Tibial artery (tissue), 4 donors: ENCODE data around the gene NOG.

Experiments used
- DNase-seq, 2 donors: peaks; one replicate each; pipeline ENCODE4 v3.0.0-alpha.2; 2019
- H3K27ac ChIP-seq, 2 donors: fragments of 200-600 bp; sonication (generic) in 1 of 2; 1 replicate in 1 of 2; 2 replicates in 1 of 2; pipeline ENCODE4 v1.5.1; 2018 to 2019; ENCODE audit warnings: mild to moderate bottlenecking in 1 of 2
- H3K27me3 ChIP-seq, 2 donors: fragments of 200-600 bp; sonication (generic) in 1 of 2; one replicate each; pipeline versions ENCODE4 v1.5.1 to v1.6.0; 2016 to 2019
- H3K36me3 ChIP-seq, 3 donors: fragments of 200-600 bp; sonication (generic) in 2 of 3; one replicate each; pipeline ENCODE4 v1.5.1; 2016 to 2019; ENCODE audit warnings: mild to moderate bottlenecking in 2 of 3
- H3K4me1 ChIP-seq, 4 donors: fragments of 200-600 bp; sonication (generic) in 2 of 4; 1 replicate in 3 of 4; 2 replicates in 1 of 4; pipeline ENCODE4 v1.5.1; 2016 to 2019
- H3K4me3 ChIP-seq, 2 donors: fragments of 200-600 bp; sonication (generic) in 1 of 2; 1 replicate in 1 of 2; 2 replicates in 1 of 2; pipeline ENCODE4 v1.5.1; 2018 to 2019; ENCODE audit warnings: mild to moderate bottlenecking in 2 of 2
- H3K9me3 ChIP-seq, 3 donors: fragments of 200-600 bp; sonication (generic) in 1 of 3; one replicate each; pipeline ENCODE4 v1.5.1; 2016 to 2019
- CTCF ChIP-seq, 2 experiments: fragments of 200-600 bp in 1 of 2; fragments of 450-650 bp in 1 of 2; IDR thresholded peaks; one replicate each; pipeline ENCODE4 v1.5.1; 2017 to 2019; ENCODE audit warnings: antibody characterized with exemption in 2 of 2, mild to moderate bottlenecking in 1 of 2, moderate library complexity in 1 of 2
- intact Hi-C: fragments of 100-400 bp; cut with DNase I; formaldehyde crosslinking; loops from one replicate; pipeline ENCODE4 v1.15.0; 2023; ENCODE audit warnings: low total_unique reads

The NOG gene

DNA sequence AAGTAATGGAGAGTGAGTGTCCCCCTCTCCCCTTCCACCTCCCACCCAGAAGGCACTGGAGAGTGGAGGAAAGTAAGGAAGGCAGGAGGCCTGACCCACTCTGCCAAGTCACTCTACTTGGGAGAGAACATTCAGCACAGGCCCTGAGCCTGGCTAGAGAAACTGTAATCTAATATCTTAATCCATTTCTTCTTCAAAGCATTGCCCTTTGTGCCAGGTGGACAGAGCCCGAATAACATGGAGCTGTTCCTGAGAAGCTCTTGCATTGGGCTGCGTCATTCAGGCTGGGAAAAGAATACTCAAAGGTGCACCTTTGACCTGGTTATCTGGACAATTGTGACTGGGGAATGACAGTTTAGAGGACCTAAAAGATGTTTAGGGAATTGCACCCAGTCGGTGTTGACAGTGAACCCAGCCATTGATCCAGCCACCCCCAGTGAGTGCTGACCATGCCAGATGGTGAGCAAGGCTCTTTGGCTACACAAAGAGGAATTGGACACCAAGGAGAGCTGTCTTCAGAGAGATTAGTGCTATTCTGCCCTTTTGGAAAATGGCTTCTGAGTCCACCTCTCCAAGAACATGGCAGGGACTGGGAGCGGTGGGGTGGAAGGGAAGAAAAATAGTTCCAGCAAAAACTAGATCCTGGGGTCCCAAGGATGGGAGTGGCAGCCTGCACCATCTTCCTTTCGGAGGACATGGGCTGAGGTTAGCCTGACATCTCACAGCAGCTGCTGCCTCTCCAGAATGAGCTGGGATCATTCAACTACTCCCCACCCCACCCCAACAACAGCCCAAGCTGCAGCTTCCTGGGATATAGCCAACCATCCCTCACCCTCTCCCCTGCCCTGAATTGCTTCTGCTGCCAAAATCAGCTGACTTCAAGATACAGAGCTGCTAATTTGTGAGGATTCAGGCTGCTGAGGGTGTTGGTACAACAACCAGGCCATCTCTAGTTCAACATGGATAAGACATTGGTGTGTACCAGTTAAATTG lies 11.6 kb upstream of the NOG start:
- H3K36me3 ChIP-seq, result no peaks in the 10 kb centered on the region
- intact Hi-C loops, result no loop called here
- H3K27me3 ChIP-seq, result peaks cover 0 to 46% of the 10 kb centered on the region in 2 donors
- H3K9me3 ChIP-seq, result no peaks in the 10 kb centered on the region
- no peaks in the 10 kb centered on the region for H3K4me1 ChIP-seq
- H3K4me3 ChIP-seq, result no peak overlapping the region
- TF ChIP-seq CTCF (IDR thresholded peaks at IDR 0.05), result no peak
- H3K27ac ChIP-seq, result no peak overlapping the region
- DNase-seq, result no peak

DNA sequence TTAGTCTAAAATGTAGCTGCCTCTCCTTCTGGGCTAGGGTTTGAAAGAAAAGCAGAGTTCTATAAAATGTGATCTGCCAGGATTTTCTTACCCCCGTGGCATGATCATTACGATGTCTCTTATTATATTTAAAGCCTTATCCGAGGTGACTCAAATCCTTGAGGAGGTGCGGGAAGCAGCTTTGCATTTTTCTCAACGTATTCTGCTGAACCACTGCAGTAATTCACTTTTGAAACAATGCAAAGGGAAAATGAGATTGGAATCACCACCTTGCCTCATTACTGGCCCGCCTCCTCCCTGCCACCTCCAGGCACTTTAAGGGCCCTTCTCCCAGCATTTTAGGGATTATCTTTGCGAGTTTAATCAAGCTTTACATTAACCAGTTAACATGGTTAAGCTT lies 9.7 kb upstream of the NOG start:
- H3K27ac ChIP-seq, result no peak overlapping the region
- peaks cover 0 to 49% of the 10 kb centered on the region in 2 donors for H3K27me3 ChIP-seq
- H3K36me3 ChIP-seq, result no peaks in the 10 kb centered on the region
- no peak for DNase-seq
- H3K9me3 ChIP-seq, result no peaks in the 10 kb centered on the region
- TF ChIP-seq CTCF (IDR thresholded peaks at IDR 0.05), result no peak
- H3K4me3 ChIP-seq, result no peak overlapping the region
- no peaks in the 10 kb centered on the region for H3K4me1 ChIP-seq
- intact Hi-C loops, result no loop called here

DNA sequence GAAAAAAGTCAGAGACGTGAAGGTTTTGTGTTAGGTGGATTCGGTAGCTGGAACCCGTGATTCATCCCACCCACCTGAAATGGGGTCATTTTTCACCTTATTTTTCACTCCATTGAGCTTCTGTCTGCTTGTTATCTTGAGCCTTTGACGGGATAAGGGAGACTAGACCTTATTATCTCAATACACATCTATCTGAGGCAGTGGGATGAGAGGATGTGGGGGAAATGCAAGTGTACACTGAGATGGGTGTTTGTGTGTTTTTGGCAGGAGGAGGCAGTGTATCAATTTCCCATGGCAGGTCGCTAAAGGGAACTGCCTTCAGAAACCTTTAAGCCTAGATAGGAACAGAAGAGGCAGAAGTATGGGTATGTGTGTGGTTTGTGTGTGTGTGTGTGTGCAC lies 6.2 kb upstream of the NOG start:
- no peak for TF ChIP-seq CTCF (IDR thresholded peaks at IDR 0.05)
- intact Hi-C loops, result no loop called here
- peaks cover 0 to 2% (median 0%) of the 10 kb centered on the region in 4 donors for H3K4me1 ChIP-seq
- no peak overlapping the region for H3K27ac ChIP-seq
- DNase-seq, result no peak
- H3K4me3 ChIP-seq, result no peak overlapping the region
- peaks cover 0 to 54% of the 10 kb centered on the region in 2 donors for H3K27me3 ChIP-seq
- H3K36me3 ChIP-seq, result no peaks in the 10 kb centered on the region
- H3K9me3 ChIP-seq, result no peaks in the 10 kb centered on the region

- Histone ChIP-seq H3K9me3 (no peaks in the 10 kb centered on the region), H3K4me1 (peaks cover 4 to 50% (median 42%) of the 10 kb centered on the region in 4 donors), H3K36me3 (no peaks in the 10 kb centered on the region), H3K27ac (no peak overlapping the region), H3K4me3 (peak overlapping the region; percentile 48 to 62), H3K27me3 (peaks cover 0 to 47% of the 10 kb centered on the region in 2 donors)
- TF ChIP-seq CTCF (IDR thresholded peaks at IDR 0.05), result peak; percentile 93 to 95
- intact Hi-C loops, result loop anchor here (2.0 kb wide), 1 partner anchor 122 kb away; no protein-coding TSS in a partner anchor
- peak; percentile 44 to 70 for DNase-seq
These were observed 913 bp upstream of the NOG start for GRCh38 chr17:56592487-56593085.

- Histone ChIP-seq H3K27ac (peak overlapping the region; percentile 22 to 34), H3K9me3 (no peaks in the 10 kb centered on the region), H3K4me1 (peaks cover 4 to 56% (median 47%) of the 10 kb centered on the region in 4 donors), H3K4me3 (peak overlapping the region; percentile 48 to 62), H3K36me3 (no peaks in the 10 kb centered on the region), H3K27me3 (peaks cover 0 to 47% of the 10 kb centered on the region in 2 donors)
- TF ChIP-seq CTCF (IDR thresholded peaks at IDR 0.05), result no peak
- intact Hi-C loops, result loop anchor here (2.0 kb wide), 1 partner anchor 122 kb away; no protein-coding TSS in a partner anchor
- peak; percentile 58 to 70 for DNase-seq
These were observed 333 bp upstream of the NOG start for GRCh38 chr17:56593086-56593645.
